ENCODE results near the gene RGS13.

RGS13 gene

DNA sequence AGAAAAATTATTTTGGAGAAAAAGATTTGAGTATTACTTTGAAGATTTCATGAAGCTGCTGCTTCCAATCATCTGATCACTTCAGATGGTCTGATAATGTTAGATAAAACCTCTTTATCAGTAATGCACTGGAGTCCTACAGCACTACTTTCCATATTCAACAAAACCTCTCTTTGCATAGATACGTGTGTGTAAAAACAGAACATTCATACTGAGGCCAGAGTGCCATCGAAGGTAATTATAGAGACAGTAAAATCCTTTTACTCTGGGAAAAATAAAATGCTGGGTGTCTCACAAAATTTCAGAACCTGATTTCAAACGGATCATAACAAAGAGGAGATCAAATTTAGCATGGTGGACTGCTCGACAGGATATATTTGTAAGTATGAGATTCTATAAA is at the start of gene RGS13:
TSS of gene RGS13 (plus strand) at position 209 of the 400 bp plus-strand sequence. CDS start 8,188 bp downstream, outside the sequence.
- no peak for DNase-seq

GRCh38 chr1:192587386-192588266 is 48.3 kb upstream of the RGS13 start:
- no peak for DNase-seq

GRCh38 chr1:192588546-192588945 is 47.4 kb upstream of the RGS13 start:
- no peak for DNase-seq

GRCh38 chr1:192589813-192590212 is 46.1 kb upstream of the RGS13 start:
- no peak for DNase-seq

DNA sequence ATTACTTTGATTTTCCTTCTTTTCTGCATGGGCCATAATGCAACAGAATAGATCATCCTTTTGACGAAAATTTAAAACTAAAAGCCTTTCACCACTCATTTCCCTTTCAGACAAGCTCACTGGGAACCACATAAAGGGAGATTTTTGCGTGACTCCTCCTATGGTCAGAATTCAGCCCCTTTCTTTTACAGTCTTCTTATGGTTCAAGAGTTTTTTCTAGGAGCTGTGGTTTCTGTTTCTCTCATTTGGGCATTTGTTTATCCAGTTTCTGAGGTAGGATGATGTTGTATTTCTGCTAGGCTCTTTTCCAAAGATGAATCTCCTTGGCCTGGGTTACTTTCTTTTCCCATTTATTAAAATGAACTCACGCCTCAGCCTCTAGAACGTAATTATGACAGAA is 43.4 kb upstream of the RGS13 start:
- DNase-seq = no peak

DNA sequence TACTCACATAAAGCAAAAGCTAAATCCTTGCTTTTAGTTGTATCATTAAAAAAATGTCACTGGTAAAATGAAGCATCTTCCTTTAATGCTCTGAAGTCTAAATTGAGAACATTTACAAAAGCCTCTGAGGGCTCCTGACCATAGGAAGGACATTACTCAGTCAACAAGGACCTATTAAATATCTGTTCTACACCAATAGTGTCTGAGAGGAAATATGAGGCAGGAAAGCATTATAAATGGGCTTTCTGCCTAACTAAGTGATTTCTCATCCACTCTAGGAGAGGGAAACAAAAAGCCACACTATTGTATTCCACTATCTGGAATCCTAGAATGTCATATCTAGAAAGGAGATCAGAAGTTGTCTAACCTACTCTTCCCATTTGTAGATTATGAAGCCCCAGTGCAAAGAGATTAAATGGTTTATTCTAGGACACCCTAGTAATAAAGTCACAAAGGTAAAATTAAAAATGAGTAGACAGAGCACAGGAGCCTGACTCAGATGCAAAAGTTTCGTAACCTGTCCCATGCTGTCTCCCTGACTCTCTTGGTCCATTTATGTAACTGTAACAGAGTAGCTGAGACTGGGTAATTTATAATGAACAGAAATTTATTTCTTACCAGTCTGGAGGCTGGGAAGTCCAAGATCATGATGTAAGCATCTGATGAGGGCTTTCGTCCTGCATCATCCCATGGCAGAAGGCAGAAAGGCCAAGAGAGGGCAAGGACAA is 42.8 kb upstream of the RGS13 start:
- DNase-seq = no peak

- DNase-seq = no peak
These were observed 40.6 kb upstream of the RGS13 start for GRCh38 chr1:192595299-192595698.

DNA sequence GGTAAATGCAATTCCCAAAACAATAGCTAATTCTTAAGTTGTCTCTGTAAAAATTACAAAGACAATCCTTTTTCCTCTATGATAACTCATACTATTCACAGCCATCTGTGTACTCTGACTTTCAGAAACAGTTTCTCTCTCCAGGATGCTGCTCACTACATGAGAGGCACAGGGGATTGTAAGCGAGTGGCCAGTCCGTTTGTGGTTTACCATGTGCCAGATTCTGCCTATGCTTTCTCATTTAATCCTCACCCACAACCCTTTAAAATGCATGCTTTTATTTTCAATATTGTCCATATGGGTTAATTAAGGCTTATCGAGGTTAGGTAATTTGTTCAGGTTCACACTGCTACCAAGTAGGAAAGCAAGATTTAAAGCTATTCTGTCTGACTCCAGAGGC is 37.4 kb upstream of the RGS13 start:
- no peak for DNase-seq

- DNase-seq = no peak
These were observed 35.7 kb upstream of the RGS13 start for GRCh38 chr1:192600275-192600674.

DNA sequence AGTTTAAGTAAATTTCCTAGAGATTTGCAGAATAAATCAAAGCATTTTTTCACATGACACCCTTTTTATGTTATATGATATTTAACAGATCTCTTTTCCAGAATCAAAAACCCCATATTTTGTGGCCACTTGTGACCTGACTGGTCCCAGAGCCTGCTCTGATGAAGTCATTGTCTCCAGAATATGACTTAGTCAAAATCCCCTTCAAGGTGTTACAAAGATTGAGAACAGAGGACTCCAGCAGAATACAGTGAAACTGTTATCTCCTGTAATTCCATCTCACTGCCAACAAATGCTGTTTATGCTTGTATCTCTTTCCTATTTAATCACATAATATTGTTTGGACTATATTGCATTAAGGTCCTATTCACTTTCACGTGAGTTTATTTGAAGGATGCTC is 34.8 kb upstream of the RGS13 start:
- no peak for DNase-seq

DNA sequence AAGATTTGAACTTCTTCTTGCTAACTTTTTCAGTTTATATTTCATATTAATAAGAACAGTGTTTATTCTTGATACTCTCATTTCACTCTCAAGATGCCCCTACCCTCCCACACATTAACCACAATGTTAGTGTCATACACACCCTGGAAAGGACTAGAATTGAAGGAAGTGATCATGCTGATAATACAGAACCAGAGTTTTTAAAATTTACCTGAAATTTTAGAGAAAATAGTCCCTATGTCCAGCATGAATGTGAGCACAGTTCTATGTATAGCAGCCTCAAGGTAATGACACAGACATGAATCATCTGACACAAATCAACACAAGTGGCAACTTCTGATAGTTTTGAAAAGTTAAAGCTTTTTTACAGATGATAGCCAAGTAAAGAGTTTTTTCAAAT is 34.4 kb upstream of the RGS13 start:
- no peak for DNase-seq

- DNase-seq = no peak
These were observed 33.2 kb upstream of the RGS13 start for GRCh38 chr1:192602757-192603156.

DNA sequence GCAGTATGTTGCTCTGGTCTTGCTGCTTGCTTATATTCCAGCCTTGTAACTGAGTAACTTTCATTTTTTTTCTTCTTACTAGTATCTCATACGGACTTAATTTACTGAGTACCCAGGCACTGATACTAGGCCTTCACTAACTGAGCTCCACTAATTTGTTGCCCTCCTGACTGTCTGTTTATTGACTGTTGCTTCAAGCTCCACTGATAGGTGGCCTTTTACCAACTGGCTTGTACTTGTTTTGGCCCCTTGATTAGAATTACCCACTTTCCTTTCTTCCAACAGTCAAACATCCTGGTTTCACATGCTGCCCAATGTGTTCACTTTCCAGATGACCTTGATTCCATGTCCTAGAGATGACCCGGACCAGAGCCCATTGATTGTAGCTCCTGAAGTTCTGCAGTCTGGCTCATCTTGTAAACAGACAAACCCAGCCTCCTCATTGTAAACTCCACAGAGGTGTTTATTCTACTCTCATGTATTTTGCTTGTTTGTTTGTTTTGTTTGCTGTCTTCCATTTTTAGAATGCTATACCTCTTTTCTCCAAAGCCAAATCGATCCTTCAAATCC is 32.6 kb upstream of the RGS13 start:
- DNase-seq = no peak

GRCh38 chr1:192604979-192605620 is 30.8 kb upstream of the RGS13 start:
- peak; percentile 57 for DNase-seq

- no peak for DNase-seq
These were observed 27.3 kb upstream of the RGS13 start for GRCh38 chr1:192608671-192609070.

GRCh38 chr1:192609110-192610079 is 26.6 kb upstream of the RGS13 start:
- DNase-seq = peak; percentile 94

DNA sequence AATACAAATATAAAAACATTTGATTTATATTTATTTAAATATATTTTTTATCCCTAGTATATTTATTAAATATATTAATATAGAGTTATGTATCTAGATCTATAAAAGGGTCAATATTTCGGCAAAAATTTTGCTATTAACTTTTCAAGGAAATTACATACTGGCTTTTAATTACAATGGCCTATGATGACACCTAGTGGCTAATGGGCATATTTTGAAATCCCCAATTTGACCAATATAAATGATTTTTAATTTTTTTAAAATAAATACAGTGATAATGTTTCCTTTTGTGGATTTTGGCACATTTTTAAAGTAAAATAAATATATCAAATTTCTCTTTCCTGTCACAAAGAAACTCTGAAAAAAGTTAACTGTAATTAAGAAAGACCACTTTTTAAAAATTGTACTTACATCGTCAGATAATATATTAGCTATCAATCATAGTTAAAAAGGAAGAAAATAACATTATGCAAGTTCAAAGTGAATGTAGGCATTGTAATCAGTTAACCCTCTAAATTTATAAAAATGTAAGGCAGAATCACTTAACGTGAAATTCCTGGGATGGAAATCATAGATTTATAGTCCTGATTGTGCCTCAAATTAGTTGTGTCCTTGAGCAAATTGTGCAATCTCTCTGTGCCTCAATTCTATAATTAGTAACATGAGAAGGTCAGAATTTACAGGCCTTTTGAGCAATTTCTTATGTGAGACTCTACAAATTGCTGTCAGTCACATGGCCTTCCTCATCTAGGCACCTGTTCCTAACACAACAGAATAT is 25.6 kb upstream of the RGS13 start:
- peak; percentile 41 for DNase-seq

DNA sequence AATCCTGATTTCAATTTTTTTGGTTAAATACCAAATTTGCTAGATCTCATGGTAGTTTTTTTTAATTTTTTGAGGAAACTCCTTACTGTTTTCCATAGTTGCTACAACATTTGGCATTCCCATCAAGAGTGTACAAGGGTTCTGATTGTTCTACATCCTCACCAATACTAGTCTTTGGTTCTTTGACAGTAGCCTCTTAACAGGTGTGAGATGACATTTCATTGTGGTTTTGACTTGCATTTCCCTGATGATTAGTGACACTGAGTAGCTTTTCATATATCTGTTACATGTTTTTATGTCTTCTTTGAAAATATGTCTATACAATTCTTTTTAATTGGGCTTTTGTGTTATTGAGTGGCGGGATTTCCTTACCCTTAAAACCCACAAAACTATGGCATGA is 20.9 kb upstream of the RGS13 start:
- DNase-seq = no peak

DNA sequence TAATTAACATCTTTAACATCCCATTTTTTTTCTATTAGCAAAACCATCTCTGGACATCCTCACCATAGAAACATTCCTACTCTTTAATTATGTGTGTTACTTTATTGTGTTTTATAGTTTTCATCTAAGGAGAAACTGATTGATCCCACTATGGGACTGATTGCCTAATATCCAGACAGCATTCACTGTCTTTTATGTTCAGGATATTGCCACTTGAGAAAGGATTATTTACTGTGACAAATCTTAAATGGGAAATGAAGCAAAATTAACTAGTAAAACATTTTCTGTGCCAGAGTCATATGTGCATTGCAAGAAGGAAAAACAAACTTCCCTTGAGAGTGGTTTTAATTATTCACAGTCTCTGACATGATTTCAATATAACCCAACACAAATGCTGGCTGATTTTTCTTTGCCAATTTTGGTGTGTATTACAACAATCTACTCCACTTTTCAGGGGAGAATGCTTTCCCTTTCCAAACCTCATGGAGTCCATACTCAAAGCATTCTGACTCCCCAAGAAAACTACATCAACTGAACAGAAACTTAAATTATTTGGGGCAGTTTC is 15.8 kb upstream of the RGS13 start:
- no peak for DNase-seq

DNA sequence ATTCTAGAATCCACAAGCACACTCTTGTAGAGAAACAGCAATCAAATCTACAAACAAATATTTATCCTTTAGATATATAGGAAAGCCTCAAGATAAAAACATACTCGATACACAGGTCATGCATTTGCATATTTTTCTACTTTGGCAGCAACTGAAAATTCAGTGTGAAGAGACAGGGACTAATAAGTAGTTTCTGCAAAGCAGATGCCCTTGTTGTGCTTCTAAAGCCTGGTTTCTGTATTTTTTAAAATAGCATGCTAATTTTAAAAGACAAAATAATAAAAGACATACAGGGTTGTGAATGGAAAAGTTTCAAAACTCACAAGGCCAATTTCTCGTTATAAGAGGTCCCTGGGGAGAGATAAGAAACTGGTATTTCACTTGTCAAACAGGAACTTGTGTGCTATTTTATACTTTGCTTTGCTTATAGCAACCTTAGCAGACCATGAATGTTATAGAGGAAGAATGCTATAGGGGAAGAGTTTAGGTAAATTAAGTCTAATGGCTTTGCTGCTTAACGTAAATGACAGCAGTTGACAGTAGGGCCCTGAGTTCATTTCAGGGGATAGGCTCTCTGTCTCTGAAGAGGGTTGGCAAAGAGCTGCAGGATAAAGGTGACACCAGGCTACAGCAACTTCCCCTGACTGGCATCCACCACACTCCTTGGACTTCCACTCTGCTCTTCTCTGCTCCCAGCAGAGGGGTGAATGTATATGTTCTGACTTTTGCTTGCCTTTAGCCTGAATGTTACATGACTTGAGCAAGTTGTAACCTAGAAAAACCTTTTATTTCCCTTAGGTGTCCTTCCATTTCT is 9.4 kb upstream of the RGS13 start:
- DNase-seq = no peak
